ENCODE results near the gene MYMK.

DNA sequence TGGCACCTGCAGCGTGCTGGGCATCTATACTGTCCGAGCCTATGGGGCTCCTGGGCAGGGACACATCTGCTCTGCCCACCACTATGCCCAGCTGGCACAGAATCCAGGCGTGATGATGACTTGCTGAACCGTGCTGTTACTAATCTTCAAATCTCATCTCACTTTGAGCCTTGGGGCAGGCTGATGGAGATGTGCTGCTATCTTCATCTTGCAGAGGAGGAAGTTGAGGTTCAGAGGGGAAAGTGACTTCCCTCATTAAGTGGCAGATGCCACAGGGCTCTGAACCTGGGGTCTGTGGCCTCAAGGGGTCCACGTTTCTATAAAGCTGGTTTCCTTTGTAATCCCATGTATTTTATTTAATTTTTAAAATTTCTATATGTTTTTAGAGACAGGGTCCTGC is 50.5 kb downstream of the MYMK start:
- TF ChIP-seq POLR2AphosphoS5 (IDR thresholded peaks at IDR 0.05; ENCODE audit: borderline replicate concordance, low read depth, low read length) (no peak), EZH2 (IDR thresholded peaks at IDR 0.05) (no peak)

All from SK-N-MC (cell line).